ENCODE data around the gene TXNDC12.
"Not testable (repeated sequence)": the region's sequence is repeated elsewhere in the genome, so short reads cannot be mapped to it uniquely, and the experiment has no call there.

Gene TXNDC12

DNA sequence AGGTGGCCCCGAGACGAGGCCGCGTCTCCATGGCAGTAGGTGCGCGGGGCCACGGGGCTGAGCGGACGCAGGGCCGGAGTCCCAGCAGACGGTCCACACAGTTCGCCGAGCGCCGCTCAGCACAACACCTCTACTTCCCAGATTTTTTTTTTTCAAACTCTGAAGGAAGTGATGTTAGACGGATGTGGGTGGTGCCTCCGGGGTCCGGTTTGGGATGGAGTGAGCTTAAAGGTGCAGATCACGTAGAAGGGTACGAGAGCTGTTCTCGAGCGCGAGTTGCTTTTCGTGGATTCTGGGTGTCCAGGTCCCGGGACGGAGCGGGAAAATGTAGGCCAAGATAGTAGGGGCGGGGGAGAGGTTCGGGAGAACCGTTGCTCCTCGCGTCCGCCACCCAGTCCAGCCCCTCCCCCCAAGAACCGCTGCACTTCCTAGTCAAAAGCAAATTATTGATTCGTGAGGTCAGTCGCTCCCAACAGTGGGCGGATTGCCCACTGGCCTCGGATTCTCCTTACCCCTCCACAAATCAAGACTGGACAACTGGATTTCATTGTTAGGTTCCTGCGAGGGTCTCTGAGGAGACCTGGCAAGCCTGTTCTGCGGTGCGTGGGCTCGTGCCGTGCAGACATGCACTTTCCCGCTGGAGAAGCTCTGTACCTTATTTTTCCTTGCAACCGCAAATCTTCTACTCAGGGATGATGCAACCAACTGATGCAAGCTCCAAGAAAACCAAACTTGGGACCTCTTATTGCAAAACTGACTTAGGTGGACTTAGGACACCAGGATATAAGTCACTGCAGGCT, at the start of gene TXNDC12:
TXNDC12 (minus strand) TSS at position 126 of the 800 bp plus-strand sequence; CDS start at position 31, 95 bp downstream.
- peak; percentile 62 to 69 for DNase-seq

DNA sequence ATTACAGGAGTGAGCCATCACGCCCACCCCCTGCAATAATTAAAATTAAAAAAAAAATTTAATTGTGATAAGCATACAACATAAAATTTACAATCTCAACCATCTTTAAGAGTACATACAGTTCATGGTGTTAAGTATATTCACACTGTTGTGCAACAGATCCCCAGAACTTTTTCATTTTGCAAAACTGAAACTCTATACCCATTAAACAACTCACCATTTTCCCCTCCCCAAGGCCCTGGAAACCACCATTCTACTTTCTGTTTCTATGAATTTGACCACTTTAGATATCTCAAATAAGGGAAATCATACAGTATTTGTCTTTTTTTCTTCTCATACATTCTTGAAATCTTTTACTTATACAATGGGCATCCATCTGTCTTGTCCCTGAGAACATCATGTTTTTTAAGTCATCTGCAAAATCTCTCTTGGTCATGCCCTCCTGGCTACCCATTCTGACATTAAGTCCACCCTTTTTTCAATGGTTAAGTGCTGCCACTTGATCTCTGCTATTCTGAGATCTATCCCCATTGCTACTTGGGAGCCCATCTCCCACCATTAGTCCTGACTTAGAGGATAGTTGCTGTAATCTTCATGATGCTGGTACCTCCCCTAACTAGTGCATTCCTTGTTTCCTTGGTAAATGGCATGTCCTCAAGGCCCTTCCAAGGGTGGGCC, 47.5 kb upstream of the TXNDC12 start:
- DNase-seq: no peak

DNA sequence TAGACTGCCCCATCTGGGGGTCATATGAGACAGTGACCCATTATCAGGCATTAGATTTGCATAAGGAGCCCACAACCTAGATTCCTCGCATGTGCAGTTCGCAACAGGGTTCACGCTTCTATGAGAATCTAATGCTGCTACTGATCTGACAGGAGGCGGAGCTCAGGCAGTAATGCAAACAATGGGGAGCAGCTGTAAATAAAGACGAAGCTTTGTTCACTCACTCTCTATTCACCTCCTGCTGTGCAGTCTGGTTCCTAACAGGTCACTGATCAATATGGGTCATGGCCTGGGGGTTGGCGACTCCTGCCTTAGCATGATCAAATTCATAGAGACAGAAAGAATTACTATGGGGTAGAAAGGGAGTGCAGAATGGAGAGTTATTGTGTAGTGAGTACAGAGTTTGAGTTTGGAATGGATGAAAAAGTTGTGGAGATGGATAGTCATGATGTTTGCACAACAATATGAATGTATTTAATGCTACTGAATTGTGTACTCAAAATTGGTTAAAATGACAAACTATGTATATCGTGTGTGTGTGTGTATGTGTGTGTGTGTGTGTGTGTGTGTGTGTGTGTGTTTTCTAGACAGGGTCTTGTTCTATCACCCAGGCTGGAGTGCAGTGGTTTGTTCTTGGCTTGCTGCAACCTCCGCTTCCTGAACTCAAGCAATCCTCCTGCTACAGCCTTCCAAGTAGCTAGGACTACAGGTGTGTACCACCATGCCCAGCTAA, 43.3 kb upstream of the TXNDC12 start:
- no peak for DNase-seq

DNA sequence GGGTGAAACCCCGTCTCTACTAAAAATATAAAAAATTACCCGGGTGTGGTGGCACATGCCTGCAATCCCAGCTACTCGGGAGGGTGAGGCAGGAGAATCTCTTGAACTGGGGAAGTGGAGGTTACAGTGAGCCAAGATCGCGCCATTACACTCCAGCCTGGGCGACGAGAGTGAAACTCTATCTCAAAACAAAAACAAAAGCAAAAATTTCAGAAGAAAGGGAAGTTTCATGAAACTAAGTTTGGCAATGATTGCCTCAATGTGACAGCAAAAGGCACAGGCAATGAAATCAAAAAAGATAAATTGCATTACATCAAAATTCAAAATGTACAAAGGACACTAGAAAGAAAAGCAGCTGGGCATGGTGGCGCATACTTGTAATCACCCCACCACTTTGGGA, 41.2 kb upstream of the TXNDC12 start:
- DNase-seq: no peak

DNA sequence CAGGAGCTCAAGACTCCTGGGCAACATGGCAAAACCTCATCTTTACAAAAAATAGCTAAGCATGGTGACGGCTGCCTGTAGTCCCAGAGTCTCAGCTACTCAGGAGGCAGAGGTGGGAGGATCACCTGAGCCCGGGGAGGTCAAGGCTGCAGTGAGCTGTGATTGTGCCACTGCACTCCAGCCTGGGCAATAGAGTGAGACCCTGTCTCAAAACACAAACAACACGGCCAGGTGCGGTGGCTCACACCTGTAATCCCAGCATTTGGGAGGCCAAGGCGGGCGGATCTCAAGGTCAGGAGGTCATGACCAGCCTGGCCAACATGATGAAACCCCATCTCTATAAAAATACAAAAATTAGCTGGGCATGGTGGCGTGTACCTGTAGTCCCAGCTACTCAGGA, 39.3 kb upstream of the TXNDC12 start:
- DNase-seq: not testable (repeated sequence)

DNA sequence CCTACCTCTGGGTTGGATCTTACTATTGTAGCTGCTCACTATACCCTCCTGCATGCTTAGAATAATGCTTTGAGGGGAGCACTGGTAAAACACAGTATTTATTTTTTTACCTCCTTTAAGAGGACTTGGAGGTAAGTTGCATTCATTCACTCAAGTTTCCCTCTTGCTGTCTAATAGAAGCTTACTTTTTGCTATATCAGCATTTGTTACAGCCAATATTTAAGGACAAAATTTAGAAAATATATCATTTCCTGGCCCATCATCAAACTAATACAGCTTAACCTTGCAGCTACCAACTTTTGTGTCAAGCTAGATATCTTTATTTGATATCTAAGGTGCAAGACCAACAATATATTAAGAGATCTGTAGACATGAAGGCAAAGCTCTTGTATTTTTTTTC, 32.9 kb upstream of the TXNDC12 start:
- DNase-seq: not testable (repeated sequence)

DNA sequence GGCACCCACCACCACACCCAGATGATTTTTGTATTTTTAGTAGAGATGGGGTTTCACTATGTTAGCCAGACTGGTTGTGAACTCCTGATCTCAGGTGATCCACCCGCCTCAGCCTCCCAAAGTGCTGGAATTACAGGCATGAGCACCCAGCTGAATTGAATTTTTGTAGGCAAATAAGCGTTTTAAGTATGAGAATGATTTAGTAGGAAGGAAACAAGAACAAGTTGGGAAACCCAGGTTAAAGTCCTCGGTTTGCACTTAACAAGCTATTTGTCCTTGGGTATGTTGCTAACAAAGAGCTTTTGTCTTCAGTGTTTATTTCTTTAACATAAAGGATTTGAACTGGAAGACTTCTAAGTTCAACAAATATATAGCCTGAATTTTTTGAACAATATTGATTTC, 25.0 kb upstream of the TXNDC12 start:
- DNase-seq: no peak

DNA sequence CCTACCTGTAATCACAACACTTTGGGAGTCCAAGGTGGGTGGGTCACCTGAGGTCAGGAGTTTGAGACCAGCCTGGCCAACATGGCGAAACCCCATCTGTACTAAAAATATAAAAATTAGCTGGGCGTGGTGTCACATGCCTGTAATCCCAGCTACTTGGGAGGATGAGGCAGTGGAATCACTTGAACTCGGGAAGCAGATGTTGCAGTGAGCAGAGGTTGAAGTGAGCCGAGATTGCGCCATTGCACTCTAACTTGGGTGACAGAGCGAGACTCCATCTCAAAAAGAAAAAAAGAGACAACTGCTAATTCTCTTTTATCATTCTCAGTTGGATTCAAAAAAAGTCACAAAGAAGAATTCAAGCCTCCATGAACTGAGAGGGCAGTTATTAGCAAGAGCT, 22.3 kb upstream of the TXNDC12 start:
- DNase-seq: not testable (repeated sequence)

DNA sequence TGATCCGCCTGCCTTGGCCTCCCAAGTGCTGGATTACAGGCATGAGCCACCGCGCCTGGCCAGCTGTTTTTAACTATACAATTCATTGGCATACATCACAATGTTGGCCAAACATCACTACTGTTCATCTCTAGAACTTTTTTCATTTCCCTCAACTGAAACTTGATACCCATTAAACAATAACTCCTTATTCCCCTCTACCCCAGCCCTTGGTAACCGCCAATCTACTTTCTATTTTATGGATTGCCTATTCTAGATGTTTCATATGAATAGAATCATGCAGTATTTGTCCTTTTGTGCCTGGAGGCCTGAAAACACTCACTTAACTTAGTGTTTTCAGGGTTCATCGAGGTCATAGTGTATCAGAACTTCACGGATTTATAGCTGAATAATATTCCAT, 17.3 kb upstream of the TXNDC12 start:
- no peak for DNase-seq

DNA sequence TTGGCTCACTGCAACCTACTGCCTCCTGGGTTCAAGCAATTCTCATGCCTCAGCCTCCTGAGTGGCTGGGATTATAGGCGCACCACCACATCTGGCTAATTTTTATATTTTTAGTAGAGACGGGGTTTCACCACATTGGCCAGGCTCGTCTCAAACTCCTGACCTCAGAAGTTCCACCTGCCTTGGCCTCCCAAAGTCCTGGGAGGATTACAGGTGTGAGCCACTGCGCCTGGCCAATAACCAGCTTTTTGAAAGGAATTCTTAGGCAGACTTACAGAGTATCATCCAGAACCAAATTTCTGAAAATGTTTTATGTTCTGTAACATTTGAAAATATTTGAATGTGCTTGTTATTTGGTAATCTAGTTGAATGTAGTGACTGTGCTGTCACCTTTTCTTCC, 15.7 kb upstream of the TXNDC12 start:
- no peak for DNase-seq

DNA sequence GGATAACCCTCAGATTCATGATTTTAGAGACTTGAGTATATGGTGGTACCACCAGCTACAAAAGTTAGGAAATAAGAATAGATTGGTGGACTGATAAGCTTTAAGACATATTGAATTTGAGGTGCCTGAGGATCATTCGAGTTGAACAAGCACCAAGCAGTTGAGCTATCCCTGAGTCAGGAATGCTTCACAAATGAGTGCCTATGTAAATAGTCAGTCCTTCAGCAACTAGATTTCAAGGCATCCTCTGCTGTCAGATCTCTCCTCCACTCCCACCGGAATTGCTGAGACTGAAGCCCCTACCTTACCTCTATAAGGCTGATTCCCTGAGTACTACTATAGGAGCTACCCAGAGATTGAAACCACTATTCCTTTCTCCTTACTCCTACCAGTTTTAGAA, 8.2 kb upstream of the TXNDC12 start:
- no peak for DNase-seq

DNA sequence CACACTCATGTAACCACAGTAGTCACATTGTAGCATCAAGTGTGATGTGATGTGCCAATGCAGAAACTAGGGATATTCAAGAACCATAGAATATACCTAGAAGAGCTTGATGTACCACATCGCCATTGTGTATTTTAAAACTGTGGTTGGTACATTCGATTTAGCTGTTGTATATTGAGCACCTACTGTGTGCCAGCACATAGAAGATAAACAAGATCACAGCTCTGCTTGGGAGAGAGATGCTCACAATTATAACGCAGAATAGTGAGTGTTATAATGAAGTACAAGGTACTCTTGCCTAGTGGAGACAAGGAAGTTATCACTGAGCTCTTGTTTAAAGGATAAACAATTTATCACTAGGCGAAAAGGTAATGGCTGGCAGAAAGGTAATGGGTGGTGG, 5.8 kb upstream of the TXNDC12 start:
- no peak for DNase-seq

DNA sequence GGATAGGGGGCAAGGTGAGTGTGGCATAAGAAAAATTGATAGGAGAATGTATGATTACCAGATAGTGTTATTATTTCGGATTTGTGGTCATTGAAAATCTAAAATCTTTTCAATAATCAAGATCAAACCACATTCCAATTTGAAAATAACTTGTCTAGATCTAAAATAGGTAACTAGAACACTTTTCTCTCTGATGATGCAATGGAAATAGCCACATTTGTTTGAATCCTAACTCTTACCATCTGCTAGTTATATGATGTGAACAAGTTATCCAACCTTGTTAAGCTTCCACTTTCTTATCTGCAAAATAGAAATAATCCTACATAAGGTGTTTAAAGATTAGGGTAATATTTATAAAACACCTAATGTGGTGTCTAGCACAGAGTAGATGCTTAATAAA, 4.9 kb upstream of the TXNDC12 start:
- no peak for DNase-seq

DNA sequence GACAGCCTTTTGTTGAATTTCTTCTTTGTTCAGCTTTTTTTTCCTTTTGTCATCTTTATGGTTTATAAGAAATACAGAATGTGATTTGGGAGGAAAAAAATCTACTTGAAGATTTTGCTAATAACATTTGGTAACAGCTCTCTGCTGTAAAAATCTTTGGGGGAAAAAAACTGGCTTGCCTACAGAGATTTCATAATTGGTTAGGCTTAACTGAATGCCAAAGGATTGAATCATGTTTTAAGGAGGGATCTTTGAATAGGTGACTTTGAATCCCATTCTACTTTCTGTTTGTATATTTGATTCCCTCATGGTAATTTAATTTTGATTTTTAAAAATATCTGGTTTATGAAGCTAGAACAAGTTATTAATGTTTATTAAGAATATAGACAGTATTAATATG, 4.3 kb upstream of the TXNDC12 start:
- no peak for DNase-seq

DNA sequence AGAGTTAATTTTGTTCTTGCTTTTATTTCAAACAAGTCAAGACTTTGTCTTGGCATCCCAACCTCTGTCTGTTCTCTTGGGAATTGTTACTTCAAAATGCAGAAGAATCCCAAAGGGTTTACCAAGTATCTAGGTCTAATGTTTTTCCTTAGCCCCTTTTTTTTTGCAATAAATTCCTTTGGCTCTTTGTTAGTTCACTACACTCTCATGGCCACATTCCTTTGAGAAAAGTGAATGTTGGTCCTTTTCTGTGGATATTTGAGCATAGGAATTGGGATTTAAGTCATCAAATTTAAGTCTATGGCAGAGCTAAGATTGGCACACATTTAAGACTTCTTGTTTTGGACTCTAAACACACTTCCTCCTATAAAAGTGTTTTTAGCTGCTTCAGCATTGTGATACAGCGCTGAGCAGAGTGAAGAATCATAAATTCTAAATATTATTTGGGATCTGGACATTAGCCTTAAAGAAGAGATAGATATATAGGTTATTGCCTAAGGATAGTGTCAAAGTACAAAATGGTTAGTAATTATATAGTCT, 3.0 kb upstream of the TXNDC12 start:
- DNase-seq: no peak

DNA sequence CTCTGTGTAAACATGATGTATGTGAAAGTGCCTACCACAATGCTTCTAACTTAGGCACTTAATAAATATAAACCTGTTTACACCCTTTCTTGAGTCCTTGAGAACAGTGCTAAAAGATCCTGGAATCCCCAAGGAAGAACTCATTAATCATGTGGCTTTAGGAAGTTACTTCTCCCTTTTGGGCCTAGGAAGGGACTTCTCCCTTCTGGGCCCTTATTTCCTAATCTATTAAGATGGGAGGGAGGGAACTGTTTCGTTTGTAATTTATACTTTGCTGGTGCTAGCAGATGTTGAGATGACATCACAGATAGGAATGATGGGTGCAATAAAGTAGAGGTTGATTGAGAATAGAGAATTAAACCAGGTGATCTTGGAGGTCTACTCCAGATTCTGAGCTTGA, 2.3 kb upstream of the TXNDC12 start:
- DNase-seq: no peak

DNA sequence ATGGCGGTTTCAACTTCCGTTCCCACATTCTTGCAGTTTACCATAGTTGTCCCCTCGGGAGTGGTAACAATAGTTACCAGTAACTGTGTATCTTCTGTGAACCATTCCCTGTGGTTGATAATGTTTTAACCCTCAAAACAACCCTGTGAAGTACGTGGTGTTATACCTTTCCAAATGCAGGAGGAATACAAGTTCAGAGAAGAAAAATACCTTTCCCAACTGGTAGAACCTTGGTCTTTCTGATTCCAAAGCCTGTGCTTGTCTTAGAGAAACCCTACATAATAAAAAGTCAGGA, 1.9 kb upstream of the TXNDC12 start:
- DNase-seq: peak in 1 of 2 donors; percentile 48

DNA sequence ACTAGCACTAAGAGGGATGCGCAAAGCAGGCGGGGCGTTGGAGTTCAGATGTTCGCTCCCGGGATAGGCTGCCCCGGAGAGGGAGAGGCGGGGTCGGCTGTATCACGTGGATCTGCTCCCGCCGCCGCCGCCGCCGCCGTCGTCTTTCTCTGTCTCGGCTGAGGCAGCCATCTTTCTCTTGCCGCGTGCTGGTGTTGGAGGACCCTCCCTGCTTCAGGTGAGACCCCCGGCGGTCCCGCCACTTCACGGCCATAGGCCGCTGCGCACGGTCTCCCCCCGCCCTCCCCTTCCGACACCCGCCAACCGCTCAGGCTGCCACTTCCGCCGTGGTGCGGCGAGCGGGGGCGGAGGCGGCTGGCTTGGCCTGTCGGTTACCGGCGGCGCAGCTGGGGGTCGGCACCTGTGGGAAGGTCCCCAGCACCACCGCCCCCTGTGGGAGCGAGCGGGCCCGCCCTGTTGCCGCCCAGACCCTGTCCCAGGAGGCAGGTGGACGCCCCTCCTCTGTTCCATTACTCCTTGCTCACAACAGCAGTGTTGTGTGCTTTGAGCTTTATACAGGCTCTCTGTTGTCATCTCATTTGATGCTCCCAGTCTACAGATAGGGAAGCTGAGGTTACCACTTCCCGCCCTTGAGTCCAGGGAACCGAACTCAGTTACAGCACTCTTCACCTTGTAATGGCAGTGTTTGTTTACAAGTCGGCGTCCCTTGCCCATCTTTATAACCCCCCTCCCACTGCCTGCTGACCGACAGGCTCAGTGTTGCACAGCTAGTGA, 1.4 kb upstream of the TXNDC12 start, which contains the start of gene BTF3L4:
BTF3L4 (plus strand) TSS at position 133 of the 774 bp plus-strand sequence. CDS start 3,553 bp downstream, outside the sequence.
- DNase-seq: peak; percentile 91 to 92

DNA sequence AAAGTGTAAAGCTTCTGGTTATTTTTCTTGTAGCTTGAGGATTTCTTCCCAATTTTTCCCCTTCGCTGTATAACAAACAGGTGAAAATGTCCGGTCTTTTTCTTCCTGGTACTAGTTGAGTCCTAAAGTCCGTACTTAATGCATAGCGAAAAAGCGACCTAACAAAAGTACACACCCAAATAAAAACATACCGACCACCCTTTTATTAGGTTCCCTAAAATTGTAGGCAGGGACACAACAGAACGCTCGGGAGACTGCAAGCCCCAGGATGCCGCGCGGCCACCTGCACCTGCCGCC, 823 bp upstream of the TXNDC12 start:
- no peak for DNase-seq

DNA sequence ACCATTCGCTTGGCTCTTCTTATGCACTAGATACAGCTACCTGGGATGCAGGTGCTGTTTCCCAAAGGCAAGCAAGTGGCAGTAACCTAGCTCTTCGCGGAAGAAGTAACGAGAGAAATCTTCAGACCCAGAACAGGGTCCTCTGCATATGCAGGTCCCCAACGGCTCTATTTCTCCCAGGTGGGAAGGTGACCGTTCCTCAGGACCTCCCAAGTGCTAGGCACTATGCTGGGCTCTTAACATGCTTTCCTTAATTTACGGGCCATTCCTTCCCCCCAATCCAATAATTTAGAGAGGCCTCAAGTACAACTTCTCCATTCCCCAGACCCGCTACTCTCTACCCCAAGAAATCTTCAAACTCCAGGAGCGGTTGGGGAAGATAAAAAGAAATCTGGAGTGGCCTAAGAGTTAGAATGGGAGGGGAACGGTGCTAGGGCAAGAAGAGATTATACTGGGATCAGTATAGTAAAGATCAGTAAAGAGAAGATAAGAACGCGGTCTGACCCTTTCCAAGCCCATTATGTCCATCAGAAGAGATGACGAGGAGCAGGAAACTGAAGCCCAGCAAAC, 410 bp downstream of the TXNDC12 start:
- no peak for DNase-seq

DNA sequence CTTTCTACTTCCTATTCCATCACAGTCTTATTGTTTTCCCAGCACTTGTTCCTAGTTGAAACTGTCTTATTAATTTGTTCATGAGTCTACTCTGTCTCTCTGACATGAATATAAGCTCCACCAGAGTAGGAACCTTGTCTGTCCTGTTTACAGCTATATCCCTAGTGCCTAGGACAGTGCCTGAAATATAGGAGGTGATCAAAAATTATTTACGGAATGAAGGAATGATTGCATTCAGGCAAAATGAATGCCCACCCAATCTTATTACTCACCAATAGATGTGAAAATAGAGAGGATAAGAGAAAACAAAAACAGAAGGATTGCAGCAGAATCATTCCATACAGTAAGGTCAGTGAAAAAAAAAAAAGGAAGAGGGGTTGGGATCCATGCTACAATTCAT, 1.1 kb downstream of the TXNDC12 start:
- DNase-seq: no peak

DNA sequence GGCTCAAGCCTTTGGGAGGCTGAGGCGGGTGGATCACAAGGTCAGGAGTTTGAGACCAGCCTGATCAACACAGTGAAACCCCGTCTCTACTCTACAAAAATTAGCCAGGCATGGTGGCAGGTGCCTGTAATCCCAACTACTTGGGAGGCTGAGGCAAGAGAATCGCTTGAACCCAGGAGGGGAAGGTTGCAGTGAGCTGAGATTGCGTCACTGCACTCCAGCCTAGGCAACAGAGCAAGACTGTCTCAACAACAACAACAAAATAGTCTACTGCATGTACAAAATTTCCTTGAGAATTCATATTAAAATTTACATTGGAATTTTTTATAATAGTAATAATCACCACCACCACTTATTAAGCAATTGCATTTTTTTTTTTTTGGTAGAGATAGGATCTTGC, 5.7 kb downstream of the TXNDC12 start:
- not testable (repeated sequence) for DNase-seq
